HepG2 (cell line): ENCODE measurements around the gene LAMA5. TPM values are rescaled to one million over a fixed set of nuclear protein-coding genes. Genes with fewer than 3 reads are reported as not detected.

Experiments
- ARID5B ChIP-seq: IDR thresholded peaks from 2 replicates; pipeline ENCODE4 v1.4.0; 2020; ENCODE audit warnings: mild to moderate bottlenecking, missing genetic modification reagents
- HOMEZ ChIP-seq: IDR thresholded peaks from 2 replicates; pipeline ENCODE4 v1.6.1; 2016; ENCODE audit warnings: low read depth
- MATR3 ChIP-seq: sonication (generic); formaldehyde crosslinking; IDR thresholded peaks from 2 replicates; pipeline ENCODE4 v1.4.0; 2020; ENCODE audit warnings: missing genetic modification reagents
- NCOR1 ChIP-seq: fragments of 200-600 bp; sonication (generic); IDR thresholded peaks from 2 replicates; pipeline ENCODE4 v1.7.0; 2017; ENCODE audit warnings: antibody characterized with exemption, low read length, borderline replicate concordance
- NFIC ChIP-seq: IDR thresholded peaks from 2 replicates; pipeline ENCODE4 v1.6.1; 2012; ENCODE audit warnings: mild to moderate bottlenecking, low read length, inconsistent platforms
- SAP130 ChIP-seq: IDR thresholded peaks from 2 replicates; pipeline ENCODE4 v1.6.1; 2016; ENCODE audit warnings: low read depth
- SOX13 ChIP-seq, 3 experiments: fragments of 450-650 bp in 1 of 3; sonication (generic) in 1 of 3; formaldehyde crosslinking in 1 of 3; IDR thresholded peaks in 2 of 3; conservative IDR thresholded peaks in 1 of 3; 2 replicates each; pipeline versions ENCODE4 v1.5.0 to v1.6.1; 2016 to 2020; ENCODE audit warnings: antibody characterized with exemption in 1 of 3, mild to moderate bottlenecking in 1 of 3, missing compliant biosample characterization in 1 of 3, missing genetic modification reagents in 1 of 3, moderate library complexity in 1 of 3
- XRCC5 ChIP-seq: fragments of 200-400 bp; formaldehyde crosslinking; optimal IDR thresholded peaks from 2 replicates; pipeline ENCODE3; 2017; ENCODE audit warnings: mild to moderate bottlenecking, low read length
- ZBTB40 ChIP-seq, 2 experiments: fragments of 450-650 bp in 1 of 2; sonication (generic) in 1 of 2; formaldehyde crosslinking in 1 of 2; IDR thresholded peaks; 2 replicates each; pipeline versions ENCODE4 v1.6.1 to v1.8.0; 2016 to 2022; ENCODE audit warnings: antibody characterized with exemption in 1 of 2, mild to moderate bottlenecking in 1 of 2, missing genetic modification reagents in 1 of 2
- ZBTB46 ChIP-seq: sonication (generic); formaldehyde crosslinking; IDR thresholded peaks from 2 replicates; pipeline ENCODE4 v1.4.0; 2020; ENCODE audit warnings: mild to moderate bottlenecking, missing genetic modification reagents, borderline replicate concordance
- ZNF331 ChIP-seq: sonication (generic); formaldehyde crosslinking; IDR thresholded peaks from 2 replicates; pipeline ENCODE4 v1.4.0; 2020; ENCODE audit warnings: missing genetic modification reagents
- ZSCAN21 ChIP-seq: sonication (generic); formaldehyde crosslinking; IDR thresholded peaks from 2 replicates; pipeline ENCODE4 v1.8.0; 2022; ENCODE audit warnings: mild to moderate bottlenecking, missing genetic modification reagents, moderate library complexity, borderline replicate concordance
- polyA plus RNA-seq, 8 experiments: library from polyadenylated mRNA; depleted of rRNA in 3 of 8; stranded (reverse) in 7 of 8; unstranded in 1 of 8; fragments of >200 nt; fragmentation: Illumina TruSeq in 4 of 8; extraction: Trizol in 4 of 8; gene quantifications; 2 replicates each; pipeline versions ENCODE4 v1.2.1 to v1.2.3, GENCODE V29; 2011 to 2016; ENCODE audit warnings: low read depth in 4 of 8, missing spikeins in 1 of 8, mixed read lengths in 1 of 8; ENCODE audit not compliant: insufficient read depth in 1 of 8
- total RNA-seq, 5 experiments: library from RNA; depleted of rRNA; stranded (reverse); fragments of >200 nt; fragmentation: Illumina TruSeq; extraction: Trizol; gene quantifications; 2 replicates each; pipeline ENCODE4 v1.2.3, GENCODE V29; 2016; ENCODE audit warnings: low read depth in 1 of 5

The LAMA5 gene
- total and polyA plus RNA-seq, 2 of the 13 experiments (the other 11 are each of a cell fraction or from before 2014, with no cell fraction given): 21.0 to 44.7 TPM

- peak; percentile 94 for TF ChIP-seq ZBTB40 (IDR thresholded peaks at IDR 0.05)
- TF ChIP-seq ZBTB40 (CRISPR knock-in tag; IDR thresholded peaks at IDR 0.05): peak; percentile 100
- no peak for TF ChIP-seq ZSCAN21
- peak; percentile 77; the same call in 1 of the 2 replicates for TF ChIP-seq NFIC
- no peak for TF ChIP-seq ZBTB46
- TF ChIP-seq HOMEZ (CRISPR knock-in tag): peak; percentile 63; the same call in 1 of the 2 replicates
- TF ChIP-seq MATR3 (CRISPR knock-in tag): no peak
- 0 out of 2 replicates have a peak, but pooled peaks have one; percentile 31 for TF ChIP-seq ZNF331 (CRISPR knock-in tag)
- TF ChIP-seq ARID5B (CRISPR knock-in tag): 0 out of 2 replicates have a peak, but pooled peaks have one; percentile 16
- TF ChIP-seq SAP130 (CRISPR knock-in tag): peak; percentile 58
- TF ChIP-seq NCOR1: peak; percentile 71; the same call in 1 of the 2 replicates
- TF ChIP-seq XRCC5: peak; percentile 72
- TF ChIP-seq SOX13 (IDR thresholded peaks at IDR 0.05): no peak
- peak in 1 of 2 experiments; percentile 48; a peak in 2 of 4 replicates for TF ChIP-seq SOX13 (CRISPR knock-in tag; conservative IDR thresholded peaks at IDR 0.05 in 1 of 2, IDR thresholded peaks at IDR 0.05 in 1 of 2)
Measured at GRCh38 chr20:62342910-62343309, 24.2 kb downstream of the LAMA5 start (continued).
